ENCODE results near the gene WFIKKN1. TPM values are rescaled to one million over a fixed set of nuclear protein-coding genes. Genes with fewer than 3 reads are reported as not detected.

Gene WFIKKN1
- total RNA-seq, 2 experiments from 2014 or later, result 0.25 TPM; not detected in 1

GRCh38 chr16:676913-677312 is 46.1 kb downstream of the WFIKKN1 start:
- no peak for TF ChIP-seq CTCF (IDR thresholded peaks at IDR 0.05)
- peaks cover 21% of the 10 kb centered on the region for H3K4me1 Mint-ChIP-seq (ENCODE audit: low read depth)
- H3K9me3 Mint-ChIP-seq, result no peaks in the 10 kb centered on the region
- intact Hi-C loops (cut with micrococcal nuclease), result no loop called here
- ChIA-PET POLR2A (interaction anchor here (1.6 to 1.9 kb wide), 2 partner anchors 13 to 28 kb away, joined by 8 read pairs; partner anchors contain the start of genes WDR24 and WDR90), CTCF (interaction anchor here (0.8 to 1.1 kb wide), 2 partner anchors 9 to 29 kb away, joined by 3 read pairs; partner anchors contain the start of gene RHOT2)
- peaks cover 12% of the 10 kb centered on the region for H3K36me3 Mint-ChIP-seq (ENCODE audit: low read depth)
- H3K27me3 Mint-ChIP-seq, result peaks cover 7% of the 10 kb centered on the region
- ATAC-seq, result no peak
- DNase-seq, result no peak
- H3K27ac Mint-ChIP-seq, result no peak overlapping the region
- no peak overlapping the region for H3K4me3 Mint-ChIP-seq

- POLR2A ChIA-PET, result no interaction called here
Observed at GRCh38 chr16:677316-678190, 46.8 kb downstream of the WFIKKN1 start.

GRCh38 chr16:678209-678857 is 47.5 kb downstream of the WFIKKN1 start:
- DNase-seq (no peak), ATAC-seq (no peak)
- peaks cover 34% of the 10 kb centered on the region for H3K4me1 Mint-ChIP-seq (ENCODE audit: low read depth)
- CTCF ChIA-PET, result interaction anchor here (1.0 to 1.4 kb wide), 2 partner anchors 11 to 29 kb away, joined by 3 to 9 read pairs; partner anchors contain the start of genes RHOT2 and WDR90
- POLR2A ChIA-PET, result interaction anchor here (0.5 to 1.4 kb wide), 6 partner anchors 8 to 1310 kb away, joined by 3 to 9 read pairs (median 3); partner anchors contain the start of genes RHOT2 and WDR90
- H3K27me3 Mint-ChIP-seq, result peaks cover 7% of the 10 kb centered on the region
- no peak overlapping the region for H3K27ac Mint-ChIP-seq
- intact Hi-C loops (cut with micrococcal nuclease), result no loop called here
- no peaks in the 10 kb centered on the region for H3K9me3 Mint-ChIP-seq
- peak overlapping the region; percentile 11 for H3K4me3 Mint-ChIP-seq
- H3K36me3 Mint-ChIP-seq (ENCODE audit: low read depth), result peaks cover 19% of the 10 kb centered on the region
- no peak for TF ChIP-seq CTCF (IDR thresholded peaks at IDR 0.05)

More at GRCh38 chr16:677316-678190, 46.8 kb downstream of the WFIKKN1 start:
- ATAC-seq, result no peak
- TF ChIP-seq CTCF (IDR thresholded peaks at IDR 0.05), result no peak
- peaks cover 7% of the 10 kb centered on the region for H3K27me3 Mint-ChIP-seq
- H3K4me1 Mint-ChIP-seq (ENCODE audit: low read depth), result peaks cover 26% of the 10 kb centered on the region
- H3K4me3 Mint-ChIP-seq, result no peak overlapping the region
- H3K36me3 Mint-ChIP-seq (ENCODE audit: low read depth), result peaks cover 16% of the 10 kb centered on the region
- intact Hi-C loops (cut with micrococcal nuclease), result no loop called here
- CTCF ChIA-PET, result interaction anchor here (0.8 to 1.1 kb wide), 2 partner anchors 10 to 29 kb away, joined by 3 read pairs; partner anchors contain the start of gene RHOT2
- H3K27ac Mint-ChIP-seq, result no peak overlapping the region
- no peak for DNase-seq
- H3K9me3 Mint-ChIP-seq, result no peaks in the 10 kb centered on the region

GRCh38 chr16:678858-679813 is 48.4 kb downstream of the WFIKKN1 start:
- POLR2A ChIA-PET, result interaction anchor here (0.5 to 2.7 kb wide), 8 partner anchors 9 to 1309 kb away, joined by 3 to 11 read pairs (median 3); partner anchors contain the start of genes RHOT2 and WDR90
- intact Hi-C loops (cut with micrococcal nuclease), result no loop called here
- CTCF ChIA-PET, result interaction anchor here (1.0 to 1.4 kb wide), 2 partner anchors 12 to 30 kb away, joined by 3 to 9 read pairs; partner anchors contain the start of genes RHOT2 and WDR90
- Mint-ChIP-seq H3K9me3 (no peaks in the 10 kb centered on the region), H3K36me3 (ENCODE audit: low read depth) (peaks cover 20% of the 10 kb centered on the region), H3K4me1 (ENCODE audit: low read depth) (peaks cover 36% of the 10 kb centered on the region), H3K27me3 (peaks cover 7% of the 10 kb centered on the region), H3K4me3 (peak overlapping the region; percentile 75), H3K27ac (peak overlapping the region; percentile 65)
- ATAC-seq, result peak; percentile 26
- peak; percentile 61 for DNase-seq
- TF ChIP-seq CTCF (IDR thresholded peaks at IDR 0.05), result no peak
